ENCODE measurements around the gene SERPINB10.

The SERPINB10 gene

GRCh38 chr18:63947051-63947790 lies 39.5 kb downstream of the SERPINB10 start:
- H3K27ac ChIP-seq, result no peak overlapping the region
- TF ChIP-seq ZFX (IDR thresholded peaks at IDR 0.05; ENCODE audit: borderline replicate concordance) (no peak), CTCF (IDR thresholded peaks at IDR 0.05) (no peak)

- no peak for TF ChIP-seq ZFX (IDR thresholded peaks at IDR 0.05; ENCODE audit: borderline replicate concordance)
- peak; percentile 63 for TF ChIP-seq CTCF (IDR thresholded peaks at IDR 0.05)
- H3K27ac ChIP-seq, result no peak within 1 kb of the TSS
Observed at GRCh38 chr18:63949068-63949737, 41.4 kb downstream of the SERPINB10 start, which contains the start of gene HMSD. Gene HMSD, plus strand, starts transcription at chr18:63949301. Its CDS starts 4,155 bp downstream, at chr18:63953456.

- no peak for TF ChIP-seq ZFX (IDR thresholded peaks at IDR 0.05; ENCODE audit: borderline replicate concordance)
- no peak for TF ChIP-seq CTCF (IDR thresholded peaks at IDR 0.05)
- H3K27ac ChIP-seq, result no peak overlapping the region
Observed at GRCh38 chr18:63951302-63951705, 43.5 kb downstream of the SERPINB10 start.

GRCh38 chr18:63953811-63954210 lies 46.1 kb downstream of the SERPINB10 start:
- H3K27ac ChIP-seq, result no peak overlapping the region
- TF ChIP-seq ZFX (IDR thresholded peaks at IDR 0.05; ENCODE audit: borderline replicate concordance) (no peak), CTCF (IDR thresholded peaks at IDR 0.05) (no peak)

- H3K27ac ChIP-seq, result no peak overlapping the region
- TF ChIP-seq ZFX (IDR thresholded peaks at IDR 0.05; ENCODE audit: borderline replicate concordance), result no peak
- TF ChIP-seq CTCF (IDR thresholded peaks at IDR 0.05), result no peak
Observed at GRCh38 chr18:63956755-63957154, 49.0 kb downstream of the SERPINB10 start.

- H3K27ac ChIP-seq, result no peak overlapping the region
- TF ChIP-seq ZFX (IDR thresholded peaks at IDR 0.05; ENCODE audit: borderline replicate concordance), result no peak
- no peak for TF ChIP-seq CTCF (IDR thresholded peaks at IDR 0.05)
Observed at GRCh38 chr18:63960891-63961290, 53.1 kb downstream of the SERPINB10 start.

- no peak for TF ChIP-seq CTCF (IDR thresholded peaks at IDR 0.05)
- no peak overlapping the region for H3K27ac ChIP-seq
Observed at GRCh38 chr18:63961435-63961980, 53.8 kb downstream of the SERPINB10 start.

Measured in 22Rv1 (cell line).